Osteocyte (in vitro differentiated cells): Measurements from ENCODE around the gene SLC27A6. TPM values are rescaled to one million over a fixed set of nuclear protein-coding genes. Genes with fewer than 3 reads are reported as not detected.
"Not testable (repeated sequence)": the region's sequence is repeated elsewhere in the genome, so short reads cannot be mapped to it uniquely, and the experiment has no call there.

Experiments used
- DNase-seq: peaks from one replicate; pipeline ENCODE4 v3.0.0; 2021; ENCODE audit warnings: mixed read lengths; ENCODE audit not compliant: unreplicated experiment; ENCODE audit errors: extremely low spot score
- H3K27ac Mint-ChIP-seq: one replicate; pipeline ENCODE4 v1.8.0; 2021; ENCODE audit warnings: mild to moderate bottlenecking, mixed read lengths; ENCODE audit not compliant: unreplicated experiment
- H3K27me3 Mint-ChIP-seq: one replicate; pipeline ENCODE4 v1.8.0; 2021; ENCODE audit warnings: mixed read lengths; ENCODE audit not compliant: unreplicated experiment
- H3K36me3 Mint-ChIP-seq: one replicate; pipeline ENCODE4 v1.8.0; 2021; ENCODE audit warnings: mixed read lengths; ENCODE audit not compliant: unreplicated experiment
- H3K4me1 Mint-ChIP-seq: one replicate; pipeline ENCODE4 v1.8.0; 2021; ENCODE audit warnings: mixed read lengths; ENCODE audit not compliant: unreplicated experiment
- H3K4me3 Mint-ChIP-seq: one replicate; pipeline ENCODE4 v1.8.0; 2021; ENCODE audit warnings: mild to moderate bottlenecking, moderate library complexity, mixed read lengths; ENCODE audit not compliant: unreplicated experiment
- H3K9me3 Mint-ChIP-seq: one replicate; pipeline ENCODE4 v1.8.0; 2021; ENCODE audit warnings: mixed read lengths; ENCODE audit not compliant: unreplicated experiment
- total RNA-seq: library from RNA; stranded (reverse); gene quantifications from 2 replicates; pipeline ENCODE4 v1.2.1, GENCODE V29; 2021
- TF ChIP-seq, protein P1 (sequence below): fragments of 200-600 bp; sonication (generic); IDR thresholded peaks from 2 replicates; pipeline ENCODE4 v1.5.0; 2021; ENCODE audit warnings: antibody characterized with exemption, mild to moderate bottlenecking, moderate library complexity

Gene SLC27A6
- total RNA-seq, 1 donor from 2014 or later = not detected

DNA sequence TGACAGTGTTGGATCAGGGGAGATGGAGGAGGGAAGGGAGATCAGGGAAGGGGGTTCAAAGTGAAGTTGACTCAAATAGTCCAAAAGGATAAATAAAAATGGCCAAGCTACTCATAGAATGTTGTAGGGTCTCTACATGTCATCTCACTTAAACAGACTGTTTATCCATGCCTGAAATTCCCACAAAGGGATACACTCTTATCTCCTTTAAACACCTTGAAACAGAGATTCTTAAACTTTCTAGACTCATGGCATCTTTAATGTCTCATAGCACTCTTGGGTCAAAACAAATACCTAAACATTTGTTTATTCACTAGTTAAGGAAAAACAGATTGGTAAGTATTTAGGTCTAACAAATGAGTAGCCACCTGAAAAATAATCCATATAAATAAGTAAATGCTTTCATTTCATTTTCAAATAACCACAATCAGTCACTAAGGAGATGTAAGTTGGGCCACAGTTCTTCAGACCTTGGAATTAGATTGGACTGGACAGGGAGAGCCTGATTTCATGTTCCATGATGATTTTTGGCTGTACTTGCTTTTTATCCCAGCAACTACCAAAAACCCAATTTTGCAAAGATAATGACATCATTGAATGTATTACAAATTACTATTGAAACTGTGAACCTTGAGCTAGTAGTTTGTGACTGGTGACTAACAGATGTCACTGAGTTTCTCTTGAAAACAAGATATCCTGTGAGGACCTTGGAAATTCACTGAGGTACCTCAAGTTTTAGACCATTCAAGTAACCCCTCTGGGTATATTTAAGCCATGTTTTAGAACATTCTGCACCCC, 66.8 kb downstream of the SLC27A6 start:
- Mint-ChIP-seq H3K27me3 (peaks cover 47% of the 10 kb centered on the region), H3K4me3 (no peak overlapping the region), H3K4me1 (no peaks in the 10 kb centered on the region), H3K27ac (no peak overlapping the region), H3K9me3 (peaks cover 5% of the 10 kb centered on the region), H3K36me3 (no peaks in the 10 kb centered on the region)
- DNase-seq = no peak
- TF ChIP-seq, protein P1, sequence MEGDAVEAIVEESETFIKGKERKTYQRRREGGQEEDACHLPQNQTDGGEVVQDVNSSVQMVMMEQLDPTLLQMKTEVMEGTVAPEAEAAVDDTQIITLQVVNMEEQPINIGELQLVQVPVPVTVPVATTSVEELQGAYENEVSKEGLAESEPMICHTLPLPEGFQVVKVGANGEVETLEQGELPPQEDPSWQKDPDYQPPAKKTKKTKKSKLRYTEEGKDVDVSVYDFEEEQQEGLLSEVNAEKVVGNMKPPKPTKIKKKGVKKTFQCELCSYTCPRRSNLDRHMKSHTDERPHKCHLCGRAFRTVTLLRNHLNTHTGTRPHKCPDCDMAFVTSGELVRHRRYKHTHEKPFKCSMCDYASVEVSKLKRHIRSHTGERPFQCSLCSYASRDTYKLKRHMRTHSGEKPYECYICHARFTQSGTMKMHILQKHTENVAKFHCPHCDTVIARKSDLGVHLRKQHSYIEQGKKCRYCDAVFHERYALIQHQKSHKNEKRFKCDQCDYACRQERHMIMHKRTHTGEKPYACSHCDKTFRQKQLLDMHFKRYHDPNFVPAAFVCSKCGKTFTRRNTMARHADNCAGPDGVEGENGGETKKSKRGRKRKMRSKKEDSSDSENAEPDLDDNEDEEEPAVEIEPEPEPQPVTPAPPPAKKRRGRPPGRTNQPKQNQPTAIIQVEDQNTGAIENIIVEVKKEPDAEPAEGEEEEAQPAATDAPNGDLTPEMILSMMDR = no peak

DNA sequence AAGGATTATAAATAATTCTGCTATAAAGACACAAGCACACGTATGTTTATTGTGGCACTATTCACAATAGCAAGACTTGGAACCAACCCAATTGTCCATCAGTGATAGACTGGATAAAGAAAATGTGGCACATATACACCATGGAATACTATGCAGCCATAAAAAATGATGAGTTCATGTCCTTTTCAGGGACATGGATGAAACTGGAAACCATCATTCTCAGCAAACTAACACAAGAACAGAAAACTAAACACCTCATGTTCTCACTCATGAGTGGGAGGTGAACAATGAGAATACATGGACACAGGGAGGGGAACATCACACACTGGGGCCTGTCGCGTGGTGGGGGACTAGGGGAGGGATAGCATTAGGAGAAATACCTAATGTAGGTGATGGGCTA, 71.0 kb downstream of the SLC27A6 start:
- DNase-seq, H3K9me3 Mint-ChIP-seq, H3K36me3 Mint-ChIP-seq, H3K4me1 Mint-ChIP-seq, H3K4me3 Mint-ChIP-seq, H3K27ac Mint-ChIP-seq: not testable (repeated sequence)
- peaks cover 26% of the 10 kb centered on the region for H3K27me3 Mint-ChIP-seq

DNA sequence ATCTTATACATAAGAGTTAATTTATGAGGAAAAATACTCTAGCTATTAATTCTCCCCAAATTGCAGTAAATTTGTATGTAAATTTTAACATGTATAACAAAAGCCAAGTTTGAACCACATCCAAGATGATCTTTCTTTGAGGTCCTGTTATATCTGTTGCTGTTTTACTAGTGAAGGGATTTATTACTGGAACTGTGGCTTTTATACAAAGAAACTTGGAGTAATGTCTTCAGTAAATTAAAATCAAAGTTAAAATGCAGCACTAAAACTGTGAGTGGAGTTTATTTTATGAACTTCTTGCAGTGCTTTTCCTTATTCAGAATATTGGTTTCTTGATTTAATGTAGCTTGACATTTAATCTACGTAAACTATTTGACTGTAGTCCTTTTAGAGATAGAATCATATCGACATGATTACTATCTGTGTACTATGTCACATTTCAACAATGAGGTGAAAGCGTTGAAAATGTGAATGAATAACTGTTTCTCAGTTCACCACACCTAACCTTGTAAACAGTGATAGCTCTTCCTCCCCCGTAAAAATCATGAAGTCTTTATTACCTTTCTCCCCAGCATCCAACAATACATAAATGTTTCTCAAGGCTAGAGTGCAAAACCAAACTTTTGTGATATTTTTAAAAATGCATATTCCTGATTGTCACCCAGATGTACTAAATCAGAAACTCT, 76.1 kb downstream of the SLC27A6 start:
- no peak for DNase-seq
- H3K4me1 Mint-ChIP-seq = no peaks in the 10 kb centered on the region
- peaks cover 9% of the 10 kb centered on the region for H3K27me3 Mint-ChIP-seq
- no peaks in the 10 kb centered on the region for H3K36me3 Mint-ChIP-seq
- no peak overlapping the region for H3K4me3 Mint-ChIP-seq
- H3K27ac Mint-ChIP-seq = no peak overlapping the region
- peaks cover 15% of the 10 kb centered on the region for H3K9me3 Mint-ChIP-seq
- TF ChIP-seq, protein P1 = no peak

DNA sequence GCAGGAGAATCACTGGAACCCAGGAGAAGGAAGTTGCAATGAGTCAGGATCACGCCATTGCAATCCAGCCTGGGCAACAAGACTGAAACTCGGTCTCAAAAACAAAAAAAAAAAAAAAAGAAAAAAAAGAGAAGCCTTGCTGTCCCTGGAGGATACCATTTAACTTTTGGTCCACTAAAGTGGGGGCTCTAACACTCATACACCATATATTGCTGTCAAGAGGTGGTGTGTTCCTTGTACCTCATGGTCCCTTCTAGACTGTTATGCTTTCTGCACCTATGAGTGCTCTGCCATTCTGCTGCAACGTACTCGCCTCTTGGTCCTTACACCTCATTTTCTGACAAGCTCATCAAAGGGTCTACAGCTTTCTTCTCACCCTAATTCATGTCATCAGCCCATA, 77.0 kb downstream of the SLC27A6 start:
- H3K27ac Mint-ChIP-seq = no peak overlapping the region
- no peaks in the 10 kb centered on the region for H3K4me1 Mint-ChIP-seq
- no peak for DNase-seq
- TF ChIP-seq, protein P1 = no peak
- H3K27me3 Mint-ChIP-seq = peaks cover 9% of the 10 kb centered on the region
- H3K9me3 Mint-ChIP-seq = peaks cover 15% of the 10 kb centered on the region
- no peaks in the 10 kb centered on the region for H3K36me3 Mint-ChIP-seq
- H3K4me3 Mint-ChIP-seq = no peak overlapping the region

DNA sequence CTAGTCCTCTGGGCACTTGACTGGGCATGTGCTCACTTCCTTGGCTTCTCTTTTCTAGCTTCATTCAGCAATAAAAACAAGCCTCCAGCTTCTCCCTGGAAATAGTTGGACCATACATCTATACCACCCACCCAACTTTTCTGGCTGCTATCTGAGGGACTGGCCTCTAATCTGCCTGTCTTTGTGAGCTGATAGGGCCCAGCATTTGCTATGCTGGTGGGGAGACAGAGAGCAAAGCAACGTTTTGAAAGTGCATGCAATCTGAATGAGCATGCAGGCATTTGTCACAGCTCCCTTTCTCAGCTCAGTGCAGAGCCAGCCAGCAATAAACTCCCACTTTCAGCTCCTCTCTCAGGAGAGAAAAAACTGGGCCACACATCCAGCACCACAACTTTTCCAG, 78.6 kb downstream of the SLC27A6 start:
- H3K27me3 Mint-ChIP-seq = peaks cover 9% of the 10 kb centered on the region
- H3K9me3 Mint-ChIP-seq = peaks cover 15% of the 10 kb centered on the region
- DNase-seq = no peak
- H3K27ac Mint-ChIP-seq = no peak overlapping the region
- TF ChIP-seq, protein P1 = no peak
- H3K36me3 Mint-ChIP-seq = no peaks in the 10 kb centered on the region
- no peak overlapping the region for H3K4me3 Mint-ChIP-seq
- no peaks in the 10 kb centered on the region for H3K4me1 Mint-ChIP-seq
